ENCODE measurements around the gene MEPCE. TPM values are rescaled to one million over a fixed set of nuclear protein-coding genes. Genes with fewer than 3 reads are reported as not detected.
"Not testable (repeated sequence)": the region's sequence is repeated elsewhere in the genome, so short reads cannot be mapped to it uniquely, and the experiment has no call there.

The MEPCE gene
- total RNA-seq, 1 experiment from 2014 or later, result 43.3 TPM

DNA sequence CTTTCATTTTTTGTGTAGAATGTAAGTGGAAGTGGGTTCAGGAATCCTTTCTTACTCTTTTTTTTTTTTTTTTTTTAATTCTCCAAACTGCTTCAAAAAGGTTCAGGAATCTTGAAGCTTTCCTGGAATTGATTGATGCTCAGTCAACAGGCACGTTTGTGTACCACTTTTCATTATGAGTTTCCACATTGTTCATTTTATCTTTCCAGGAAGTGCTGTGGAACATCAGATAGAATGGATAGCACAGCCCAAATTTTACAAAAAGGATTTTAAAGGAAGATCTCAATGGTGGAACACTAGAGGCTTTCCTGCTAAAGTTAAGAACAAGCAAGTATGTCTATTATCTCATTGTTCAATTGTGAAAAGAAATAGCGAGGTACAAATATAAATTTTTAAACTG is 8.5 kb downstream of the MEPCE start:
- H3K4me1 Mint-ChIP-seq (ENCODE audit: low read depth, unreplicated experiment), result peaks cover 17% of the 10 kb centered on the region
- no peaks in the 10 kb centered on the region for H3K9me3 Mint-ChIP-seq (ENCODE audit: unreplicated experiment)
- Histone ChIP-seq H3K4me1 (no peaks in the 10 kb centered on the region), H3K27me3 (replicated peaks; ENCODE audit: control insufficient read depth, insufficient read depth, low read length) (no peaks in the 10 kb centered on the region), H3K4me3 (ENCODE audit: low read depth, low read length) (no peak overlapping the region), H3K36me3 (ENCODE audit: control insufficient read depth, insufficient read depth, low read length) (no peaks in the 10 kb centered on the region; the same call in 1 of the 2 replicates), H3K9me3 (no peaks in the 10 kb centered on the region)
- H3K36me3 Mint-ChIP-seq (ENCODE audit: insufficient read depth, unreplicated experiment), result peaks cover 36% of the 10 kb centered on the region
- no TSS peak for BruUV-seq (replicated peaks)
- H3K27ac Mint-ChIP-seq (ENCODE audit: unreplicated experiment), result no peak overlapping the region
- POLR2A ChIA-PET, result no interaction called here
- H3K27me3 Mint-ChIP-seq (ENCODE audit: insufficient read depth, unreplicated experiment), result no peaks in the 10 kb centered on the region
- TF ChIP-seq, protein P1, sequence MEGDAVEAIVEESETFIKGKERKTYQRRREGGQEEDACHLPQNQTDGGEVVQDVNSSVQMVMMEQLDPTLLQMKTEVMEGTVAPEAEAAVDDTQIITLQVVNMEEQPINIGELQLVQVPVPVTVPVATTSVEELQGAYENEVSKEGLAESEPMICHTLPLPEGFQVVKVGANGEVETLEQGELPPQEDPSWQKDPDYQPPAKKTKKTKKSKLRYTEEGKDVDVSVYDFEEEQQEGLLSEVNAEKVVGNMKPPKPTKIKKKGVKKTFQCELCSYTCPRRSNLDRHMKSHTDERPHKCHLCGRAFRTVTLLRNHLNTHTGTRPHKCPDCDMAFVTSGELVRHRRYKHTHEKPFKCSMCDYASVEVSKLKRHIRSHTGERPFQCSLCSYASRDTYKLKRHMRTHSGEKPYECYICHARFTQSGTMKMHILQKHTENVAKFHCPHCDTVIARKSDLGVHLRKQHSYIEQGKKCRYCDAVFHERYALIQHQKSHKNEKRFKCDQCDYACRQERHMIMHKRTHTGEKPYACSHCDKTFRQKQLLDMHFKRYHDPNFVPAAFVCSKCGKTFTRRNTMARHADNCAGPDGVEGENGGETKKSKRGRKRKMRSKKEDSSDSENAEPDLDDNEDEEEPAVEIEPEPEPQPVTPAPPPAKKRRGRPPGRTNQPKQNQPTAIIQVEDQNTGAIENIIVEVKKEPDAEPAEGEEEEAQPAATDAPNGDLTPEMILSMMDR (IDR thresholded peaks at IDR 0.05; ENCODE audit: insufficient read depth in 1 of 2, low read depth in 1 of 2, low read length in 1 of 2, severe bottlenecking in 1 of 2, unreplicated experiment in 1 of 2), result no peak
- intact Hi-C loops (cut with micrococcal nuclease; ENCODE audit: unreplicated experiment), result no loop called here
- CTCF ChIA-PET, result interaction anchor here (0.7 to 1.1 kb wide), 2 partner anchors 10 to 125 kb away, joined by 3 to 4 read pairs; partner anchors contain the start of gene ZCWPW1
- no peak overlapping the region for H3K4me3 Mint-ChIP-seq (ENCODE audit: unreplicated experiment)
- DNase-seq, result no peak

GRCh38 chr7:100438731-100439130 is 9.1 kb downstream of the MEPCE start:
- DNase-seq; H3K27ac Mint-ChIP-seq (ENCODE audit: unreplicated experiment); H3K9me3 Mint-ChIP-seq (ENCODE audit: unreplicated experiment); H3K9me3 ChIP-seq; H3K36me3 ChIP-seq (ENCODE audit: control insufficient read depth, insufficient read depth, low read length); H3K4me1 ChIP-seq; H3K27me3 Mint-ChIP-seq (ENCODE audit: insufficient read depth, unreplicated experiment); CTCF ChIA-PET; H3K4me3 ChIP-seq (ENCODE audit: low read depth, low read length); H3K4me3 Mint-ChIP-seq (ENCODE audit: unreplicated experiment); H3K27me3 ChIP-seq (replicated peaks; ENCODE audit: control insufficient read depth, insufficient read depth, low read length); intact Hi-C loops (cut with micrococcal nuclease; ENCODE audit: unreplicated experiment); POLR2A ChIA-PET; BruUV-seq (replicated peaks): not testable (repeated sequence)
- Mint-ChIP-seq H3K4me1 (ENCODE audit: low read depth, unreplicated experiment) (peaks cover 12% of the 10 kb centered on the region), H3K36me3 (ENCODE audit: insufficient read depth, unreplicated experiment) (peaks cover 30% of the 10 kb centered on the region)

DNA sequence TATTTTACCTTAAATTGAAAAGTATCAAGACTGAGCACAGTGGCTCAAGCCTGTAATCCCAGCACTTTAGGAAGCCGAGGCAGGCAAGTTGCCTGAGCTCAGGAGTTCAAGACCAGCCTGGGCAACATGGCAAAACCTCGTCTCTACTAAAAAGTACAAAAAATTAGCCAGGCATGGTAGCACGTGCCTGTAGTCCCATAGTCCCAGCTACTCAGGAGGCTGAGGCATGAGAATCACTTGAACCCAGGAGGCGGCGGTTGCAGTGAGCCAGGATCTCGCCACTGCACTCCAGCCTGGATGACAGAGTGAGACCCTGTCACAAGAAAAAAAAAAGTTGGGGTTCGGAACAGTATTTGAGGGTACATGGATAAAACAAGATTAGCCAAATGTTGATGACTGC is 9.6 kb downstream of the MEPCE start:
- H3K9me3 ChIP-seq; H3K4me3 ChIP-seq (ENCODE audit: low read depth, low read length); BruUV-seq (replicated peaks); H3K9me3 Mint-ChIP-seq (ENCODE audit: unreplicated experiment); intact Hi-C loops (cut with micrococcal nuclease; ENCODE audit: unreplicated experiment); H3K36me3 ChIP-seq (ENCODE audit: control insufficient read depth, insufficient read depth, low read length); H3K4me3 Mint-ChIP-seq (ENCODE audit: unreplicated experiment); CTCF ChIA-PET; H3K27me3 Mint-ChIP-seq (ENCODE audit: insufficient read depth, unreplicated experiment); H3K4me1 ChIP-seq; POLR2A ChIA-PET; H3K27ac Mint-ChIP-seq (ENCODE audit: unreplicated experiment); H3K27me3 ChIP-seq (replicated peaks; ENCODE audit: control insufficient read depth, insufficient read depth, low read length): not testable (repeated sequence)
- DNase-seq, result peak in 1 of 2 experiments; percentile 9
- Mint-ChIP-seq H3K36me3 (ENCODE audit: insufficient read depth, unreplicated experiment) (peaks cover 25% of the 10 kb centered on the region), H3K4me1 (ENCODE audit: low read depth, unreplicated experiment) (peaks cover 10% of the 10 kb centered on the region)

DNA sequence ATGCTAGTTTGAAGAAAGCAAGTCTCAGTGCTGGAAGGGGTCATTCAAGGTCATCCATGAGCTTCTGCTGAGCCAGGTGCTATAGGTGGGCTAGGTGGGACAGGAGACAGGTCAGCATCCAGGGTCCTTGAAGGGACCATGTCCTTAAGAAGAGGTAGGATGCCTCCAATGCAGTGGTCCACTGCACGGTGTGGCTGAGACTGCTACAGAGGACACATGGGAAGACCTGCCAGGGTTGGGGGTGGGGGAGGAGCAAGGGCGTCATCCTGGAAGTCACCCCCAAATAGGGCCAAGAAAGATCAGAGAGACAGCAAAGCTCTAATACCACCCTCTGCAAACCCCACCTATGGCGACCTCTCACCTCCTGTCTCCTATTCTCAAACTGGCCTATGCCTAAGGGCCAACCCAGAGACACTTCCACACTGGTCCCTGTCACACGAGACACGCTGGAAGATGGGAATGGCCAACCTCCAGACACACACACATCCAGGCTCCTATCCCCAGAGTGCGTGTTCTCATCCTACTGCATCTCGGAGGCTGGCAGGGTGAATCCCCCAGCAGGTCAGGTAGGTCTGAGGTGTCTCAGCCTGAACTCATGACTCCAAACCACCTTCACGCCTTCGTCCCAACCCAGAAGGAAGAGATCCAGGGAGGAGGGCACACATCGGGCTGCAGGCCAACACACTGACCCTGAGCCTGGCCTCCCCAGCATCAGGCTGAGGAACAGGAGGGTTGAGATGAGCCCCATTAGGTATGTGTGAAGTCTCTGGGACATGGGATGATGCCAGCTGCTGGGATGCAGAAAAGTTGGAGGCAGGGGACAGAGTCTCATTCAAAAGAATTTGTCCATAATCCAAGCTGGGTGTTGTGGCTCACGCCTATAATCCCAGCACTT is 12.3 kb downstream of the MEPCE start:
- DNase-seq, result no peak
- Histone ChIP-seq H3K27me3 (replicated peaks; ENCODE audit: control insufficient read depth, insufficient read depth, low read length) (no peaks in the 10 kb centered on the region), H3K36me3 (ENCODE audit: control insufficient read depth, insufficient read depth, low read length) (no peaks in the 10 kb centered on the region), H3K4me3 (ENCODE audit: low read depth, low read length) (no peak overlapping the region), H3K4me1 (peaks cover 13% of the 10 kb centered on the region), H3K9me3 (no peaks in the 10 kb centered on the region)
- Mint-ChIP-seq H3K27me3 (ENCODE audit: insufficient read depth, unreplicated experiment) (no peaks in the 10 kb centered on the region), H3K9me3 (ENCODE audit: unreplicated experiment) (no peaks in the 10 kb centered on the region), H3K4me3 (ENCODE audit: unreplicated experiment) (no peak overlapping the region), H3K36me3 (ENCODE audit: insufficient read depth, unreplicated experiment) (no peaks in the 10 kb centered on the region), H3K4me1 (ENCODE audit: low read depth, unreplicated experiment) (no peaks in the 10 kb centered on the region), H3K27ac (ENCODE audit: unreplicated experiment) (no peak overlapping the region)
- CTCF ChIA-PET, result interaction anchor here (0.7 kb wide), 1 partner anchor 100 kb away, joined by 4 read pairs; no protein-coding TSS in a partner anchor
- intact Hi-C loops (cut with micrococcal nuclease; ENCODE audit: unreplicated experiment), result no loop called here
- POLR2A ChIA-PET, result no interaction called here
- TF ChIP-seq, protein P1 (IDR thresholded peaks at IDR 0.05; ENCODE audit: insufficient read depth in 1 of 2, low read depth in 1 of 2, low read length in 1 of 2, severe bottlenecking in 1 of 2, unreplicated experiment in 1 of 2), result no peak
- BruUV-seq (replicated peaks), result no TSS peak

All from Caco-2 (cell line).